HL-60 (cell line): ENCODE results near the gene KCNH4.

Source experiments
- GABPA ChIP-seq: IDR thresholded peaks from 2 replicates; pipeline ENCODE4 v1.6.1; 2012; ENCODE audit warnings: low read depth
- POLR2AphosphoS5 ChIP-seq: IDR thresholded peaks from 2 replicates; pipeline ENCODE4 v1.6.1; 2012; ENCODE audit warnings: low read depth
- SPI1 ChIP-seq: IDR thresholded peaks from 2 replicates; pipeline ENCODE4 v1.6.1; 2012; ENCODE audit warnings: low read depth, mild to moderate bottlenecking, borderline replicate concordance
- TF ChIP-seq, protein P1 (sequence below): IDR thresholded peaks from one replicate; pipeline ENCODE4 v1.5.1; 2011; ENCODE audit warnings: low read length, control low read depth, inconsistent platforms; ENCODE audit not compliant: insufficient read depth
- TF ChIP-seq, protein P2 (sequence below): IDR thresholded peaks from 2 replicates; pipeline ENCODE4 v1.6.1; 2012; ENCODE audit warnings: low read depth; ENCODE audit not compliant: insufficient replicate concordance

DNA sequence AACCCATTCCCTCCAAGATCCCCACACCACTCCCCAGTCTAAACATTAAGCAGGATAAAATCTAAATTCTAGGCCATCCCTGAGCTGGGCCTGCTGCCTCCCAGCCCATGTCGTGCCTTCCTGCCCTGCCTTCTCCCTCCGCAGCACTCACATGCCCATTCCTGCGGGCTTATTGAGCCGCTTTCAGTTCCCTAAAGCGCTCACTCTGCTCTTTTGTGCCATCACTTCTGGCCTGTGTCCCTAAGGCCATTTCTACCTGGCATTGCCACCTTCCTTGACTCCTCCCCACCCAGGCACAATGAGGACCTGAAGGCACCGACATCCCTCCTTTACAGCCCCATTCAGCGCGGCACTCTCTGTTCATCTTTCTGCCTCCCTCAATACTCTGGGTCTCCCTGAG is 13.1 kb downstream of the KCNH4 start:
- TF ChIP-seq, protein P1, sequence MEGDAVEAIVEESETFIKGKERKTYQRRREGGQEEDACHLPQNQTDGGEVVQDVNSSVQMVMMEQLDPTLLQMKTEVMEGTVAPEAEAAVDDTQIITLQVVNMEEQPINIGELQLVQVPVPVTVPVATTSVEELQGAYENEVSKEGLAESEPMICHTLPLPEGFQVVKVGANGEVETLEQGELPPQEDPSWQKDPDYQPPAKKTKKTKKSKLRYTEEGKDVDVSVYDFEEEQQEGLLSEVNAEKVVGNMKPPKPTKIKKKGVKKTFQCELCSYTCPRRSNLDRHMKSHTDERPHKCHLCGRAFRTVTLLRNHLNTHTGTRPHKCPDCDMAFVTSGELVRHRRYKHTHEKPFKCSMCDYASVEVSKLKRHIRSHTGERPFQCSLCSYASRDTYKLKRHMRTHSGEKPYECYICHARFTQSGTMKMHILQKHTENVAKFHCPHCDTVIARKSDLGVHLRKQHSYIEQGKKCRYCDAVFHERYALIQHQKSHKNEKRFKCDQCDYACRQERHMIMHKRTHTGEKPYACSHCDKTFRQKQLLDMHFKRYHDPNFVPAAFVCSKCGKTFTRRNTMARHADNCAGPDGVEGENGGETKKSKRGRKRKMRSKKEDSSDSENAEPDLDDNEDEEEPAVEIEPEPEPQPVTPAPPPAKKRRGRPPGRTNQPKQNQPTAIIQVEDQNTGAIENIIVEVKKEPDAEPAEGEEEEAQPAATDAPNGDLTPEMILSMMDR = no peak
- TF ChIP-seq POLR2AphosphoS5 (no peak), SPI1 (no peak), GABPA (no peak)
- TF ChIP-seq, protein P2, sequence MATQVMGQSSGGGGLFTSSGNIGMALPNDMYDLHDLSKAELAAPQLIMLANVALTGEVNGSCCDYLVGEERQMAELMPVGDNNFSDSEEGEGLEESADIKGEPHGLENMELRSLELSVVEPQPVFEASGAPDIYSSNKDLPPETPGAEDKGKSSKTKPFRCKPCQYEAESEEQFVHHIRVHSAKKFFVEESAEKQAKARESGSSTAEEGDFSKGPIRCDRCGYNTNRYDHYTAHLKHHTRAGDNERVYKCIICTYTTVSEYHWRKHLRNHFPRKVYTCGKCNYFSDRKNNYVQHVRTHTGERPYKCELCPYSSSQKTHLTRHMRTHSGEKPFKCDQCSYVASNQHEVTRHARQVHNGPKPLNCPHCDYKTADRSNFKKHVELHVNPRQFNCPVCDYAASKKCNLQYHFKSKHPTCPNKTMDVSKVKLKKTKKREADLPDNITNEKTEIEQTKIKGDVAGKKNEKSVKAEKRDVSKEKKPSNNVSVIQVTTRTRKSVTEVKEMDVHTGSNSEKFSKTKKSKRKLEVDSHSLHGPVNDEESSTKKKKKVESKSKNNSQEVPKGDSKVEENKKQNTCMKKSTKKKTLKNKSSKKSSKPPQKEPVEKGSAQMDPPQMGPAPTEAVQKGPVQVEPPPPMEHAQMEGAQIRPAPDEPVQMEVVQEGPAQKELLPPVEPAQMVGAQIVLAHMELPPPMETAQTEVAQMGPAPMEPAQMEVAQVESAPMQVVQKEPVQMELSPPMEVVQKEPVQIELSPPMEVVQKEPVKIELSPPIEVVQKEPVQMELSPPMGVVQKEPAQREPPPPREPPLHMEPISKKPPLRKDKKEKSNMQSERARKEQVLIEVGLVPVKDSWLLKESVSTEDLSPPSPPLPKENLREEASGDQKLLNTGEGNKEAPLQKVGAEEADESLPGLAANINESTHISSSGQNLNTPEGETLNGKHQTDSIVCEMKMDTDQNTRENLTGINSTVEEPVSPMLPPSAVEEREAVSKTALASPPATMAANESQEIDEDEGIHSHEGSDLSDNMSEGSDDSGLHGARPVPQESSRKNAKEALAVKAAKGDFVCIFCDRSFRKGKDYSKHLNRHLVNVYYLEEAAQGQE = no peak
